ENCODE measurements around the gene ACER3. TPM values are rescaled to one million over a fixed set of nuclear protein-coding genes. Genes with fewer than 3 reads are reported as not detected.
A peak's percentile ranks its signal among the peaks of the same experiment; 100 is the strongest.
"Not testable (repeated sequence)": the region's sequence is repeated elsewhere in the genome, so short reads cannot be mapped to it uniquely, and the experiment has no call there.

Gene ACER3
- total RNA-seq, 4 donors from 2014 or later = 11.5 to 29.3 (median 17.9) TPM

GRCh38 chr11:77047007-77047927 lies 186.5 kb downstream of the ACER3 start:
- no peaks in the 10 kb centered on the region for H3K27me3 ChIP-seq
- no peaks in the 10 kb centered on the region for H3K9me3 ChIP-seq
- H3K4me1 ChIP-seq = peaks cover 0 to 12% of the 10 kb centered on the region in 2 donors
- peak overlapping the region in 1 of 3 donors; percentile 4 for H3K27ac ChIP-seq
- 10 to 19% methylated on average over 15 of the region's 15 CpGs for WGBS, 2 donors
- no peaks in the 10 kb centered on the region for H3K36me3 ChIP-seq
- H3K4me3 ChIP-seq (replicated peaks in 1 of 3) = peak overlapping the region in 1 of 3 donors; percentile 26
- intact Hi-C loops (cut with DNase I) = loop anchor here (10.0 kb wide), 1 partner anchor 148 kb away; no protein-coding TSS in a partner anchor
- peak; percentile 77 to 81 for DNase-seq
- TF ChIP-seq CTCF (IDR thresholded peaks at IDR 0.05) (peak; percentile 35 to 85 (median 66)), POLR2A (IDR thresholded peaks at IDR 0.05) (no peak)

- H3K36me3 ChIP-seq; H3K9me3 ChIP-seq; H3K4me3 ChIP-seq (replicated peaks in 1 of 3); H3K27me3 ChIP-seq; H3K27ac ChIP-seq: not testable (repeated sequence)
- WGBS, 2 donors = 74 to 75% methylated on average over 7 of the region's 7 CpGs
- peaks cover 0 to 12% of the 10 kb centered on the region in 2 donors for H3K4me1 ChIP-seq
- peak in 1 of 6 experiments; percentile 2 for TF ChIP-seq CTCF (IDR thresholded peaks at IDR 0.05)
- intact Hi-C loops (cut with DNase I) = loop anchor here (2.0 to 10.0 kb wide), 2 partner anchors 41 to 147 kb away; no protein-coding TSS in a partner anchor
- peak in 1 of 2 donors; percentile 14 for DNase-seq
Observed at GRCh38 chr11:77047928-77048446, 187.3 kb downstream of the ACER3 start.

- WGBS, 2 donors = 76 to 80% methylated on average over 6 of the region's 6 CpGs
- H3K9me3 ChIP-seq = no peaks in the 10 kb centered on the region
- no peaks in the 10 kb centered on the region for H3K27me3 ChIP-seq
- intact Hi-C loops (cut with DNase I) = loop anchor here (2.0 to 10.0 kb wide), 2 partner anchors 40 to 146 kb away; no protein-coding TSS in a partner anchor
- TF ChIP-seq POLR2A (IDR thresholded peaks at IDR 0.05) = no peak
- TF ChIP-seq CTCF (IDR thresholded peaks at IDR 0.05) = no peak
- peaks cover 0 to 12% of the 10 kb centered on the region in 2 donors for H3K4me1 ChIP-seq
- H3K27ac ChIP-seq = no peak overlapping the region
- no peak for DNase-seq
- no peaks in the 10 kb centered on the region for H3K36me3 ChIP-seq
- H3K4me3 ChIP-seq (replicated peaks in 1 of 3) = no peak overlapping the region
Observed at GRCh38 chr11:77049026-77049425, 188.3 kb downstream of the ACER3 start.

GRCh38 chr11:77051511-77051910 lies 190.8 kb downstream of the ACER3 start:
- intact Hi-C loops (cut with DNase I) = no loop called here
- Histone ChIP-seq H3K36me3 (no peaks in the 10 kb centered on the region), H3K27ac (no peak overlapping the region), H3K4me3 (replicated peaks in 1 of 3) (no peak overlapping the region), H3K27me3 (no peaks in the 10 kb centered on the region), H3K4me1 (peaks cover 0 to 4% of the 10 kb centered on the region in 2 donors), H3K9me3 (no peaks in the 10 kb centered on the region)
- 83 to 89% methylated on average over 3 of the region's 3 CpGs for WGBS, 2 donors
- no peak for DNase-seq
- TF ChIP-seq POLR2A (IDR thresholded peaks at IDR 0.05) (no peak), CTCF (IDR thresholded peaks at IDR 0.05) (no peak)

GRCh38 chr11:77052518-77052917 lies 191.8 kb downstream of the ACER3 start:
- TF ChIP-seq POLR2A (IDR thresholded peaks at IDR 0.05) (no peak), CTCF (IDR thresholded peaks at IDR 0.05) (no peak)
- no peaks in the 10 kb centered on the region for H3K27me3 ChIP-seq
- no peaks in the 10 kb centered on the region for H3K9me3 ChIP-seq
- no peaks in the 10 kb centered on the region for H3K4me1 ChIP-seq
- no peak overlapping the region for H3K27ac ChIP-seq
- no peaks in the 10 kb centered on the region for H3K36me3 ChIP-seq
- intact Hi-C loops (cut with DNase I) = no loop called here
- WGBS, 2 donors = 78 to 80% methylated on average over 7 of the region's 7 CpGs
- H3K4me3 ChIP-seq (replicated peaks in 1 of 3) = no peak overlapping the region
- no peak for DNase-seq

Measured in thyroid gland (tissue), 4 donors.